Right atrium auricular region (tissue), 2 donors: ENCODE results near the gene PPIP5K2. TPM values are rescaled to one million over a fixed set of nuclear protein-coding genes. Genes with fewer than 3 reads are reported as not detected.

Experiments used
- DNase-seq: peaks from one replicate; pipeline ENCODE4 v3.0.0-alpha.2; 2019; ENCODE audit warnings: low spot score
- H3K27ac ChIP-seq, 2 donors: fragments of 200-600 bp; sonication (generic); 1 replicate in 1 of 2; 2 replicates in 1 of 2; pipeline ENCODE4 v1.5.1; 2016 to 2019
- H3K27me3 ChIP-seq, 2 donors: fragments of 200-600 bp; sonication (generic); one replicate each; pipeline versions ENCODE4 v1.5.1 to v1.6.0; 2017 to 2019
- H3K36me3 ChIP-seq: fragments of 200-600 bp; sonication (generic); one replicate; pipeline ENCODE4 v1.5.1; 2016
- H3K4me1 ChIP-seq, 2 donors: fragments of 200-600 bp; sonication (generic); one replicate each; pipeline versions ENCODE4 v1.5.1 to v1.6.0; 2017 to 2019
- H3K4me3 ChIP-seq, 2 donors: fragments of 200-600 bp; sonication (generic); 1 replicate in 1 of 2; 2 replicates in 1 of 2; pipeline ENCODE4 v1.5.1; 2017 to 2019; ENCODE audit warnings: mild to moderate bottlenecking in 1 of 2, moderate library complexity in 1 of 2
- H3K9me3 ChIP-seq, 2 donors: fragments of 200-600 bp; sonication (generic); one replicate each; pipeline ENCODE4 v1.5.1; 2019
- total RNA-seq, 2 donors: library from RNA; depleted of rRNA; stranded (reverse); fragments of >200 nt; gene quantifications; one replicate each; pipeline ENCODE4 v1.1.0, GENCODE V29; 2016
- TF ChIP-seq, protein P1 (sequence below), 2 donors: fragments of 200-600 bp; sonication (generic); IDR thresholded peaks; one replicate each; pipeline ENCODE4 v1.5.1; 2019; ENCODE audit warnings: antibody characterized with exemption in 2 of 2

PPIP5K2 gene
- total RNA-seq, 2 donors from 2014 or later: 17.9 to 37.5 TPM

DNA sequence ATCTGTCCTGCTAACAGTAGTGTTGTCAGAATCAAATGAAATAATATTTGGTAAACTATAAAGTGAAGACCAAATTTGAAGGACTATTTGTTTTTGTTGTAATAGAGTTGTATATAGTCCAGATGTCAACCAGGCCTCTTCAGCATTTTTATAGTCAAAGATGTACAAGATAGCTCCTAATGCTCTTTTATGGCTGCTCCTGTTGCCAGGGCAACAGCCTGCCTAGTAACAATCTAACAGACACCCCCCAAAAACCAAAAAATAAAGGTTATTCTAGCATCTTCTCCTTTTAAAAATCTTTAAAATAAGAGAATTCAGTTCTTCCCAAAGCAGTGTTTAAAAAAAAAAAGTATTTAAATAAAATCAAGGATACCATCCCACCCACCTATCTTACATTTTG is 89.0 kb downstream of the PPIP5K2 start:
- TF ChIP-seq, protein P1, sequence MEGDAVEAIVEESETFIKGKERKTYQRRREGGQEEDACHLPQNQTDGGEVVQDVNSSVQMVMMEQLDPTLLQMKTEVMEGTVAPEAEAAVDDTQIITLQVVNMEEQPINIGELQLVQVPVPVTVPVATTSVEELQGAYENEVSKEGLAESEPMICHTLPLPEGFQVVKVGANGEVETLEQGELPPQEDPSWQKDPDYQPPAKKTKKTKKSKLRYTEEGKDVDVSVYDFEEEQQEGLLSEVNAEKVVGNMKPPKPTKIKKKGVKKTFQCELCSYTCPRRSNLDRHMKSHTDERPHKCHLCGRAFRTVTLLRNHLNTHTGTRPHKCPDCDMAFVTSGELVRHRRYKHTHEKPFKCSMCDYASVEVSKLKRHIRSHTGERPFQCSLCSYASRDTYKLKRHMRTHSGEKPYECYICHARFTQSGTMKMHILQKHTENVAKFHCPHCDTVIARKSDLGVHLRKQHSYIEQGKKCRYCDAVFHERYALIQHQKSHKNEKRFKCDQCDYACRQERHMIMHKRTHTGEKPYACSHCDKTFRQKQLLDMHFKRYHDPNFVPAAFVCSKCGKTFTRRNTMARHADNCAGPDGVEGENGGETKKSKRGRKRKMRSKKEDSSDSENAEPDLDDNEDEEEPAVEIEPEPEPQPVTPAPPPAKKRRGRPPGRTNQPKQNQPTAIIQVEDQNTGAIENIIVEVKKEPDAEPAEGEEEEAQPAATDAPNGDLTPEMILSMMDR (IDR thresholded peaks at IDR 0.05): no peak
- H3K27ac ChIP-seq: no peak overlapping the region
- peaks cover 0 to 10% of the 10 kb centered on the region in 2 donors for H3K4me1 ChIP-seq
- H3K9me3 ChIP-seq: no peaks in the 10 kb centered on the region
- no peak for DNase-seq
- H3K27me3 ChIP-seq: no peaks in the 10 kb centered on the region
- no peak overlapping the region for H3K4me3 ChIP-seq
- no peaks in the 10 kb centered on the region for H3K36me3 ChIP-seq

DNA sequence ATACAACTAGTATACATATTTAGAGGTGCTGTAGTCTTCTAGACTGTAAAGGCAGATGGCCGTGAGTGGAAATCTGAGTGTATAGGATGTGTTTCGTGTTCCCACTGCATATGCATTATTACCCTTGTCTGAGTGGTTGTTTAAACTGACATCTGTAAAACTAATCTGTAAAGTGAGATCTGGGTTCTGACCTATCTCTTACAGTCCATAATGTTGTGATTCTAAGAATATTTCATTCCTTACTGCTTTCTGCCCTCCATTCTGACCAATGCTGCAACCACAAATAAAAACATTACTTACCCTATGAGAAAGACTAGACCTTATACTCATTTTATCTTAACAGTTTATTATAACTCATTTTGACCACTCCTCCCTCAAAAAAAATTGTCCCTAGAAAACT is 90.9 kb downstream of the PPIP5K2 start:
- Histone ChIP-seq H3K9me3 (no peaks in the 10 kb centered on the region), H3K4me1 (peaks cover 0 to 10% of the 10 kb centered on the region in 2 donors), H3K27me3 (no peaks in the 10 kb centered on the region), H3K4me3 (no peak overlapping the region), H3K36me3 (no peaks in the 10 kb centered on the region), H3K27ac (no peak overlapping the region)
- DNase-seq: no peak
- TF ChIP-seq, protein P1 (IDR thresholded peaks at IDR 0.05): no peak

DNA sequence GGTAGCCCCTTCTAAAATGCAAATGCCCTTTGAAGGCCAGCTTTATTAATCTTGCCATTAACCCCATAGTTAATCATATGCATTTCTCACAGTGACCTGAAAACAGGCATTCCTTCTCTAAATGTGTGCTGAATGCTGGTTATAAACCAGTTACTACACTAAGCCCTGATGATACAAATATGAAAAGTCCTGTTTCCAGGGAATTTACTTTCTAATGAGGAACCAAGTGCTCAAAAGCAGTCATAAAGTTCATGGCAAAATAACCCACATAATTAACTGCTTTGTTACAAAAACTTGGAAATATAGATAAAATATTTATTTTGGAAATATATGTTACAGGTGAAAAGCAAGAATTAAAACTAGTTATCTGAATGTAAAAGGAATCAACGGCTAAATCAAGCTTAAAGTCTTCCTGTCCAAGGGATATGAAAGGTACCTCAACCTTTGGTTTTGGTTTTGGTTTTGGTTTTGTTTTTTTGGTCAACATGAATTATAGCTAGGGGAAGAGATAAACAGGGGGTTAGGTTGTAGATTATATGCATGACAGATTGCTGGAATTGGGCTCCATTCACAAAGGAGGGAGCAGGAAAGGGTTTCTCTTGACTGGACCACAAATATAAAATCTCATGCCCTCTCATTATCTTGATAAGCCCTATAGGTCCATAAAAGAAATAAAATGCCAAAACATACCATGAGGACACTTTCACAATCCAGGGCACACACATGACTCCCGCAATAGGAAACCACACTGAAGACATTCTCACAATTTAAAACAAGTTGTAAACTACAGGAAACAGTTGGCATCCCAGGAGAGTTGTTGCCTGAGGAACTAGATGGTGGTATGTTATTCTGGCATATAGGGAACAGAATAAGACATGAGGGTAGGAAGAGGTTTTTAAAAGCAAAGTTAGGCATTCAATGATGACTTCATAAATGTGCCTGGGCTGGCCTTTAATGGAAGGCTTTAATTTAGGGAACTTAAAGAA is 91.8 kb downstream of the PPIP5K2 start:
- no peaks in the 10 kb centered on the region for H3K9me3 ChIP-seq
- TF ChIP-seq, protein P1 (IDR thresholded peaks at IDR 0.05): no peak
- no peak overlapping the region for H3K27ac ChIP-seq
- no peak overlapping the region for H3K4me3 ChIP-seq
- DNase-seq: no peak
- peaks cover 0 to 10% of the 10 kb centered on the region in 2 donors for H3K4me1 ChIP-seq
- H3K36me3 ChIP-seq: no peaks in the 10 kb centered on the region
- no peaks in the 10 kb centered on the region for H3K27me3 ChIP-seq

DNA sequence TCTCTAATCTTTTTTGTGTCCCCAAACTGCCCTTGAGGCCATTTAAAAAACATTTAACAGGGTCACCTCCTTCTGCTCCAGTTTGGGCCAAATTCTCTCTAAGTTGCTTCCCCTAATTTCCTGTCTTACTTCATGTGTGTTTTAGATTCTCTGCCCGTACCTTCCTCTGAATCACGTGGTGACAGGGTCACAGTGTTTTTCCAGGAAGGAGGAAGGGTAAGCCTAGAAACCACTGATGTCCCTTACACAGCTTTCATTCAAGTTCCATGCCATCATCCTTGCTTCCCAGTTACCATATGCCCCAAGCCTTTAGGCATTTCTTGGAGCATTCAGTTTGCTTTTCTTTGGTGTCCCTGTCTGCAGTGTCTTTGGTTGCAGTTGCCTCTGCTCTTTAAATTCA is 96.0 kb downstream of the PPIP5K2 start:
- Histone ChIP-seq H3K27ac (no peak overlapping the region), H3K27me3 (no peaks in the 10 kb centered on the region), H3K4me3 (no peak overlapping the region), H3K9me3 (no peaks in the 10 kb centered on the region), H3K4me1 (no peaks in the 10 kb centered on the region), H3K36me3 (no peaks in the 10 kb centered on the region)
- TF ChIP-seq, protein P1 (IDR thresholded peaks at IDR 0.05): no peak
- no peak for DNase-seq

DNA sequence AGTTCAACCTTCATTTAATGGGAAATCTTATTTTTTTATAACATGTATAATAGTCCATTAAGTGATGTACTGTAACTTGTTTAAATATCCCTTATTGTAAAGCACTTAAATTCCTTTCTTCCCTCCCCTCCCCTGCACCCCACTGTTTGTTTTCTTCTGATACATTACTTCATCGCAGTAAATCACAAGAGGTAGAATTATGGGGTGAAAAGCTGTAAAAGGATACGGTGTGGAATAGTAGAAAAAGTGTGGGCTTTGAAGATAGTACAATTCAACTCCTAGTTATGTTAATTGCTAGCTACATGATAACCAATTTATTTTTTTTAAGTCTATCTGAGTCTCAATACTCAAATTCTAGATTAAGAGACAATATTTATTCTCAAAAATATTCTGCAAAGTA is 96.6 kb downstream of the PPIP5K2 start:
- Histone ChIP-seq H3K27me3 (no peaks in the 10 kb centered on the region), H3K4me3 (no peak overlapping the region), H3K36me3 (no peaks in the 10 kb centered on the region), H3K27ac (no peak overlapping the region), H3K4me1 (no peaks in the 10 kb centered on the region), H3K9me3 (no peaks in the 10 kb centered on the region)
- TF ChIP-seq, protein P1 (IDR thresholded peaks at IDR 0.05): no peak
- DNase-seq: no peak
